Sigmoid colon (tissue), 7 donors: ENCODE measurements around the gene GTPBP4. TPM values are rescaled to one million over a fixed set of nuclear protein-coding genes. Genes with fewer than 3 reads are reported as not detected.

ENCODE experiments used
- DNase-seq: peaks from one replicate; pipeline ENCODE4 v3.0.0-alpha.2; 2019
- H3K27ac ChIP-seq, 4 donors: fragments of 200-600 bp; sonication (generic); one replicate each; pipeline ENCODE4 v1.5.1; 2016 to 2019; ENCODE audit warnings: mild to moderate bottlenecking in 1 of 4
- H3K27me3 ChIP-seq, 3 donors: fragments of 200-600 bp; sonication (generic); one replicate each; pipeline ENCODE4 v1.5.1; 2019; ENCODE audit warnings: mild to moderate bottlenecking in 1 of 3
- H3K36me3 ChIP-seq, 4 donors: fragments of 200-600 bp; sonication (generic); one replicate each; pipeline ENCODE4 v1.5.1; 2016 to 2019
- H3K4me1 ChIP-seq, 4 donors: fragments of 200-600 bp; sonication (generic); one replicate each; pipeline ENCODE4 v1.5.1; 2017 to 2019
- H3K4me3 ChIP-seq, 4 donors: fragments of 200-600 bp; sonication (generic); one replicate each; pipeline ENCODE4 v1.5.1; 2017 to 2019; ENCODE audit warnings: mild to moderate bottlenecking in 2 of 4, moderate library complexity in 1 of 4
- H3K9me3 ChIP-seq, 4 donors: fragments of 200-600 bp in 3 of 4; sonication (generic) in 3 of 4; one replicate each; pipeline versions ENCODE4 v1.5.1 to v1.6.1; 2013 to 2019
- CTCF ChIP-seq, 4 experiments: fragments of 450-650 bp in 3 of 4; fragments of 200-600 bp in 1 of 4; IDR thresholded peaks; one replicate each; pipeline ENCODE4 v1.5.1; 2016 to 2019; ENCODE audit warnings: antibody characterized with exemption in 4 of 4, mild to moderate bottlenecking in 3 of 4, moderate library complexity in 2 of 4
- EP300 ChIP-seq, 4 donors: sonication (generic); formaldehyde crosslinking; IDR thresholded peaks; one replicate each; pipeline ENCODE4 v1.6.1; 2017; ENCODE audit warnings: antibody characterized with exemption in 4 of 4
- POLR2A ChIP-seq, 2 donors: fragments of 450-650 bp; IDR thresholded peaks; one replicate each; pipeline ENCODE4 v1.6.1; 2016; ENCODE audit warnings: antibody characterized with exemption in 2 of 2, mild to moderate bottlenecking in 2 of 2, moderate library complexity in 2 of 2
- POLR2AphosphoS5 ChIP-seq, 4 donors: sonication (generic); formaldehyde crosslinking; IDR thresholded peaks; one replicate each; pipeline ENCODE4 v1.6.1; 2017; ENCODE audit warnings: antibody characterized with exemption in 4 of 4
- WGBS, 2 donors: extraction: QIAGEN DNeasy Blood & Tissue Kit; methylation state at CpG; one replicate each; pipeline ENCODE4 v1.1.7; 2013; 5-methylcytosine and 5-hydroxymethylcytosine counted together
- intact Hi-C: fragments of 100-400 bp; cut with DNase I; formaldehyde crosslinking; loops from one replicate; pipeline ENCODE4 v1.15.1; 2023
- polyA plus RNA-seq, 3 donors: library from polyadenylated mRNA; stranded (reverse); fragments of 200-250 nt; gene quantifications; one replicate each; pipeline ENCODE4 v1.2.3, GENCODE V29; 2013
- total RNA-seq, 4 donors: library from RNA; depleted of rRNA; stranded (reverse); fragments of >200 nt; gene quantifications; one replicate each; pipeline ENCODE4 v1.1.0, GENCODE V29; 2016
- donor health status: healthy with polysubstance abuse.
- donor health status: Bipolar disorder and iron deficiency.
- donor health status: healthy.

GTPBP4 gene
- total and polyA plus RNA-seq, 7 donors, result 8.1 to 38.7 (median 16.8) TPM

- Histone ChIP-seq H3K36me3 (peaks cover 0 to 36% (median 0%) of the 10 kb centered on the region in 4 donors), H3K27ac (peak overlapping the region in 3 of 4 donors; percentile 98 to 100 (median 99)), H3K4me3 (no peak overlapping the region), H3K9me3 (no peaks in the 10 kb centered on the region), H3K4me1 (peaks cover 0 to 53% (median 41%) of the 10 kb centered on the region in 4 donors), H3K27me3 (no peaks in the 10 kb centered on the region)
- intact Hi-C loops, result no loop called here
- 14 to 46% methylated on average over 4 of the region's 4 CpGs for WGBS, 2 donors
- DNase-seq, result no peak
- peak in 1 of 4 experiments; percentile 5 for TF ChIP-seq CTCF (IDR thresholded peaks at IDR 0.05)
- TF ChIP-seq POLR2A (IDR thresholded peaks at IDR 0.05), result no peak
- TF ChIP-seq POLR2AphosphoS5 (IDR thresholded peaks at IDR 0.05), result no peak
These were observed 62.3 kb downstream of the GTPBP4 start for GRCh38 chr10:1050554-1050953.

- Histone ChIP-seq H3K4me3 (peak overlapping the region in 1 of 4 donors; percentile 96), H3K9me3 (no peaks in the 10 kb centered on the region), H3K27ac (peak overlapping the region in 2 of 4 donors; percentile 93 to 100), H3K36me3 (peaks cover 0 to 36% (median 0%) of the 10 kb centered on the region in 4 donors), H3K27me3 (no peaks in the 10 kb centered on the region), H3K4me1 (peaks cover 0 to 52% (median 39%) of the 10 kb centered on the region in 4 donors)
- no peak for DNase-seq
- intact Hi-C loops, result no loop called here
- 68 to 77% methylated on average over 6 of the region's 6 CpGs for WGBS, 2 donors
- TF ChIP-seq POLR2AphosphoS5 (IDR thresholded peaks at IDR 0.05) (peak in 1 of 4 donors; percentile 14), POLR2A (IDR thresholded peaks at IDR 0.05) (no peak)
These were observed 66.5 kb downstream of the GTPBP4 start for GRCh38 chr10:1054684-1055083.

- peak; percentile 92 for DNase-seq
- Histone ChIP-seq H3K27me3 (no peaks in the 10 kb centered on the region), H3K4me3 (peak within 1 kb of the TSS; percentile 82 to 96 (median 92)), H3K4me1 (peaks cover 0 to 36% (median 25%) of the 10 kb centered on the region in 4 donors), H3K27ac (peak within 1 kb of the TSS; percentile 93 to 100 (median 98)), H3K9me3 (no peaks in the 10 kb centered on the region), H3K36me3 (peaks cover 0 to 28% (median 0%) of the 10 kb centered on the region in 4 donors)
- TF ChIP-seq CTCF (IDR thresholded peaks at IDR 0.05), result no peak
- TF ChIP-seq EP300 (IDR thresholded peaks at IDR 0.05), result peak in 1 of 4 donors; percentile 22
- TF ChIP-seq POLR2AphosphoS5 (IDR thresholded peaks at IDR 0.05), result peak; percentile 76 to 94 (median 85)
- peak; percentile 52 to 70 for TF ChIP-seq POLR2A (IDR thresholded peaks at IDR 0.05)
- 0% methylated on average over 87 of the region's 87 CpGs for WGBS, 2 donors
- intact Hi-C loops, result no loop called here
These were observed 68.3 kb downstream of the GTPBP4 start, which contains the start of gene WDR37 for GRCh38 chr10:1056326-1057105. Gene WDR37 (plus strand): TSS chr10:1056385. CDS start chr10:1072156, 15,771 bp downstream.

GRCh38 chr10:1057106-1057657 is 68.9 kb downstream of the GTPBP4 start:
- WGBS, 2 donors, result 1 to 2% methylated on average over 26 of the region's 26 CpGs

More at GRCh38 chr10:1057106-1057657, 68.9 kb downstream of the GTPBP4 start:
- no peaks in the 10 kb centered on the region for H3K27me3 ChIP-seq
- peaks cover 0 to 36% (median 25%) of the 10 kb centered on the region in 4 donors for H3K4me1 ChIP-seq
- no peaks in the 10 kb centered on the region for H3K9me3 ChIP-seq
- peak overlapping the region; percentile 82 to 96 (median 92) for H3K4me3 ChIP-seq
- peak overlapping the region; percentile 93 to 100 (median 98) for H3K27ac ChIP-seq
- intact Hi-C loops, result no loop called here
- TF ChIP-seq POLR2AphosphoS5 (IDR thresholded peaks at IDR 0.05) (no peak), EP300 (IDR thresholded peaks at IDR 0.05) (no peak), CTCF (IDR thresholded peaks at IDR 0.05) (no peak), POLR2A (IDR thresholded peaks at IDR 0.05) (no peak)
- H3K36me3 ChIP-seq, result peaks cover 0 to 23% (median 0%) of the 10 kb centered on the region in 4 donors
- no peak for DNase-seq
